Measurements from ENCODE around the gene CLCN1.

Gene CLCN1

GRCh38 chr7:143334244-143334643, 18.3 kb downstream of the CLCN1 start:
- no peak for DNase-seq (ENCODE audit: low spot score)

GRCh38 chr7:143337216-143337615, 21.3 kb downstream of the CLCN1 start:
- DNase-seq (ENCODE audit: low spot score): no peak

GRCh38 chr7:143341842-143342241, 25.9 kb downstream of the CLCN1 start:
- no peak for DNase-seq (ENCODE audit: low spot score)

GRCh38 chr7:143343596-143343995, 27.7 kb downstream of the CLCN1 start:
- DNase-seq (ENCODE audit: low spot score): no peak

GRCh38 chr7:143345428-143345900, 29.6 kb downstream of the CLCN1 start:
- peak; percentile 41 for DNase-seq (ENCODE audit: low spot score)

- DNase-seq (ENCODE audit: low spot score): no peak
These were observed 30.1 kb downstream of the CLCN1 start for GRCh38 chr7:143346018-143346417.

GRCh38 chr7:143347950-143348349, 32.0 kb downstream of the CLCN1 start:
- DNase-seq (ENCODE audit: low spot score): no peak

- DNase-seq (ENCODE audit: low spot score): no peak
These were observed 35.1 kb downstream of the CLCN1 start for GRCh38 chr7:143351060-143351459.

GRCh38 chr7:143351574-143351973, 35.7 kb downstream of the CLCN1 start:
- no peak for DNase-seq (ENCODE audit: low spot score)

GRCh38 chr7:143352531-143353002, 36.7 kb downstream of the CLCN1 start:
- no peak for DNase-seq (ENCODE audit: low spot score)

GRCh38 chr7:143354376-143354775, 38.5 kb downstream of the CLCN1 start:
- DNase-seq (ENCODE audit: low spot score): no peak

- no peak for DNase-seq (ENCODE audit: low spot score)
These were observed 39.1 kb downstream of the CLCN1 start for GRCh38 chr7:143354965-143355364.

- no peak for DNase-seq (ENCODE audit: low spot score)
These were observed 39.8 kb downstream of the CLCN1 start for GRCh38 chr7:143355450-143356385.

GRCh38 chr7:143356414-143357050, 40.6 kb downstream of the CLCN1 start:
- no peak for DNase-seq (ENCODE audit: low spot score)

GRCh38 chr7:143358626-143359025, 42.7 kb downstream of the CLCN1 start:
- DNase-seq (ENCODE audit: low spot score): no peak

- DNase-seq (ENCODE audit: low spot score): no peak
These were observed 44.0 kb downstream of the CLCN1 start for GRCh38 chr7:143359771-143360353.

GRCh38 chr7:143360788-143361551, 45.1 kb downstream of the CLCN1 start:
- no peak for DNase-seq (ENCODE audit: low spot score)

GRCh38 chr7:143361552-143362130, 45.7 kb downstream of the CLCN1 start:
- peak; percentile 53 for DNase-seq (ENCODE audit: low spot score)

- peak; percentile 69 for DNase-seq (ENCODE audit: low spot score)
These were observed 46.5 kb downstream of the CLCN1 start, which contains the start of gene FAM131B for GRCh38 chr7:143362131-143363015. Gene FAM131B (minus strand): TSS chr7:143362713. CDS start chr7:143362603, 110 bp downstream.

All from AG08396 (cell line).